Neural progenitor cell (in vitro differentiated cells): Measurements from ENCODE around the gene DNAL4.

Experiments
- CTCF ChIP-seq: fragments of 200-600 bp; sonication (generic); IDR thresholded peaks from 2 replicates; pipeline ENCODE4 v1.5.1; 2017; ENCODE audit warnings: antibody characterized with exemption, mild to moderate bottlenecking
- EZH2 ChIP-seq: fragments of 200-600 bp; sonication (generic); IDR thresholded peaks from 2 replicates; pipeline ENCODE4 v1.6.1; 2017; ENCODE audit warnings: antibody characterized with exemption, mild to moderate bottlenecking, moderate library complexity

DNA sequence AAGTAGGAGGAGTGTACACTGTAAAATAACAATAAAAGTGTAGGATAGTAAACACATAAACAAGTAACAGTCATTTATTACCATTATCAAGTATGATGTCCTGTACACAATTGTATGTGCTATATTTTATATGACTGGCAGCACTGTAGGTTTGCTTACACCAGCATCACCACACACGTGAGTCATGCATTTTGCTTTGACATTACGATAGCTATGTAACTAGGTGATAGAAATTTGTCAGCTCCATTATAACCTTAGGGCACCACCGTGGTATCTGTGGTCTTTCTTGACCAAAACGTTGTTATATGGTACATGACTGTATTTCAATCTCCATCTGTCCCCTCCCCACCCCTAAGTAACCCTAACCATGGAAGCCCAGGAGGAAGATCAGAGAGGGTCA, 1.1 kb downstream of the DNAL4 start:
- TF ChIP-seq CTCF: no peak
- no peak for TF ChIP-seq EZH2
